ENCODE data around the gene AFF2.

The AFF2 gene

GRCh38 chrX:148500423-148501385 is at the start of gene AFF2:
TSS of gene AFF2 (plus strand) at chrX:148500617. CDS start at chrX:148501098, 481 bp downstream.
- DNase-seq: peak; percentile 64

DNA sequence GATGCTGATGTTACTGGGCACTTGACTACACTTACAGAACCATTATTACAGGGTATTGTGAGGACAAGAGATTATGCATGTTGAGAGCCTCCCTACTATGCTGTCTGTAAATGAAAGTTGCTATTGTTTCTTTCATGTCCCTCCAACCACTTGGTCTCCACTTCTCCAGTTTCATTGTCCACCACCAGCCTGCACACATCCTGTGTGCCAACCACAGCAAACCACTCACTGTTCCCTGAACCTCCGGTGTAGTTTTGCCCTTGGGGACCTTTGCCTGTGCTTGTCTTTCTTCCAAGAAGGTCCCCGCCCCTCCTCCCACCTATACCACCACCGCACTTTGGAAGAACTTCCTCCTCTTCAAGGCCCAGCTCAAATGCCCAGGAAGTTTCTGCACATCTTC is 43.1 kb upstream of the AFF2 start:
- no peak for DNase-seq

DNA sequence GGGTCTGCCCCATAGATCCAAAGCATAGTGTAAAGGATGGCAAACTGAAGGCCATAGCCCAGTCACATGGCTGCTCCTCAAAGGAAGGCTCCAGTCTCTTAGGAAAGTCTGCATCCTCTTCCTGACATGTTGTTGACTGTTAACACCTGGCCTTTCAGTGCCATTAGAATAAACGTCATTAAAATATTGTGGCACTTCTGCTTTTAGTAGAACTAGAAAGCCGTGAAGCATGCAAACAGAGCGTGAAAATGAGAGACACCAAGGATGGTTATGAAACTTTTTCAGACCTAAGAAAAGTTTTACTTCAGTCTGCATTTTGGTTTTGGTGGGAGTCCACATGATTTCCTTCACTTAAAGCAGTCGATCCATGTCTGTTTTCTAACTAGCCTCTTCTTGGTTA is 41.1 kb upstream of the AFF2 start:
- no peak for DNase-seq

DNA sequence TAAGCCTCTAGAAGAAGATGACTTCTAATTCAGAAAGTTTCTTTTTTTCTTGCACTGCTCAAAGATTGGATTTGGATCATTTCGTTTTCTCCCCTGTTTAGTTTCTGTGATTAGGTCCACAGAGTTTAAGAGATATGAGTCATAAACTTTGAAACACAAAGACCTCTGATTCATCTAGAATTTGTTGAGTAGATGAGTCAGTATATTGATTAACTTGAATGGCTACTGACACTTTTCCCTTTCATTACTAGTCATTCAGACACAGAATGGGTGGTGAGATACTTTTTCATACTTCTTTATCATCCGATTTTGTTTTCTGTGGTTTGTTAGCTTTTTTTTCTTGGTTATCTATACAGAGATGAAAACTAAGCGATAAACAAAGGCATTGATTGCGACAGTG is 34.1 kb upstream of the AFF2 start:
- no peak for DNase-seq

- no peak for DNase-seq
These were observed 30.1 kb upstream of the AFF2 start for GRCh38 chrX:148470324-148470723.

DNA sequence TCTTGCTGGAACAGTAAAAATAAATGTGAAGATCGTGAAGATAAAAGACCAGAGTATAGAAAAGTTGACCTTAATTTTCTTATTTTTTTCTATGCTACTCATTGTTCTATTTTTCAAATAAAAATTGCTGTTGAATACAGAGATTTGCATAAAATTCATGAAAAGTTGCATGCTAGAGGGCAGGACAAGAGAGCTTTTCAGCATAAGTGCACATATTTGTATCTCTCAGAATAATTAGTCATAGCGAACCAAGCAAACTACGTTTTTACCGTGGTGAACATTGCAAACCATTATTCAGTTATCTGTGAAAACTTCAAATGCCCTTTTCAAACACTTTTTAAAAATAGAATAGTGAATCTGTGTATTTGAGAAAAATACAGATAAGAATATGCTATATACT is 26.4 kb upstream of the AFF2 start:
- DNase-seq: no peak

DNA sequence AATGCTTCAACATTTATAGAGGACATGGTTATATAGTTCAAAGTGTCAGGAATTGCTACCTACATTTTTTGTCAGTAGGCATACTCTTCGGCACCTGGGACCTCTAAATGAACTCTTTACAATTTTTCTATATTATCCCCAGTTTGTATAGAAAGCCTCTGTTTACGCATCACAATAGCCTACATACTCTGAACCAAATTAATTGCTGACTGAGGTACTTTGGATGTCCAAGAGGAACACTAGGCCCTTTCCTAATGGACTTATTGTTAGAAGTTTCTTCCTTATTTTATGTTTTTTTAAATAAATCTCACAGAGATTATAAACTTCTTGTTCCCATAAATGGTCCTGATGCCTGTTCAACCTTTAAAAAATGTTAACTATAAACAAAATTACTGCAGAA is 8.4 kb upstream of the AFF2 start:
- no peak for DNase-seq

- DNase-seq: no peak
These were observed 5.2 kb upstream of the AFF2 start for GRCh38 chrX:148495176-148495575.

GRCh38 chrX:148498067-148498466 is 2.4 kb upstream of the AFF2 start:
- DNase-seq: no peak

DNA sequence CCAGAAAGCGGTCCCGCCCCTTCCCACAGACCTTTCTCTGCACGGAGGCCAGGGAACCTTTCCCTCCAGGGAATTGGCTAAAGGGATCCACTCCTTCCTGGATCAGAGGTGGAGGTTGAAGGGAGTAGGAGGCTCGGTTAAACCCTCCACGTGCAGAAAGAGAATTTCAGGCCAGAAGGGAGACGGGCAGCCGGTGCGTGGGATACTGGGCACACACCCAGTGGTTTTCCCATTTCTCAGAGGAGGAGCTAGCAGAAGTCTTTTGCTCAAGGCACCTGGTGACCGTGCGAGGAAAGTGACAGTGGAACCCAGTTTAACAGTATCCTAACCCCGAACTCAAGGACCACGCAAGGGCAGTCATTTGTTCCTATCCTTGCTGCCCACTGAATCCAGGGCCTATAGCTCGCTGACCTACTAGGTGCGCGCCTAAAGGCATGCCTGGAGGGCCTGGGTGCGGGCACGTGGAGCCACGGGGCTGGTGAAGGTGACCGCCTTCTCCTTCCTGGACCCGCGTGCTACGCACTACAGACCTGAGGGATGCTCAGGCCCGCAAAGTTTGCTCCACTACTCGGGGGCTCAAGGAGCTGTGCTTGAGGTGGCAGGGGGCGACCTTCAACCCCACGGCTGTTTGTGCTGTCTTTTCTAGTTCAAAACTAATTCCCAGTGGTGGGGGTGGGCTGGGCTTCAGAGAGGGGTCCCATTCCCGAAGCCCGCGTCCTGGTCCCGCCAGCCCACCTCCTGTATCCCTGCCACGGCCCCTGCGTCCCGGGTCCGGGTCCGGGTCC is 587 bp upstream of the AFF2 start:
- no peak for DNase-seq

DNA sequence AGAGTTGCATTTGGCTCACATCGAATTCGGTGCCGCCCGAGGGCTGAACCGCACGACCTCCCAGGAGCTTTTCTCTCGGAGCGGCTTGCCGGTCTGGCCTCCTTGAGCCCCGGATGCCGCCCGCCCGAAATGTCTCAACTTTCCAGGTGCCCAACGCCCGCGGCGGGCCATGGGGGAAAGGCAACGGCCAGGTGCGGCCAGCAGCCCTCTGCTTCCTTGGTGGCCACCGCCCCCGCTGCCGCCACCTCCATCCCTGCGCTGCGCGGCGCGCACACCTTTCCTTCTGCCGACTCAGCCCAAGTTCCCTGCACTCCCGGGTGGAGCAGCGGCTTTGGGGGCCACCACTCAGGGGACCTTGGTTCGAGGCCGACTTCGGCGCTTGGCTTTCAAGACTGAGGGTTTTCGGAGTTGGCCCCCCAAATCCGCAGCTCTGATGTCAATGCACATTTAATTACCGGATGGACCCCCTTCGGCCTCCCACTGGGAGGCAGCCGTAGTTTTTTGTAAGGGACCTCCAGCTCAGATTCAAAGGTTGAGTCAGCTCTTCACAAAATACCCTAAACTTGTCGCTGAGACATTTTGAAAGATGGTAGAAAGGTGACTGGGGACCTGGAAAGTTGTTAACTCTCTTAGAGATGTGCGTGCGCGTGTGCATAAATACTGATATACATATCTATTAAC is 1.1 kb downstream of the AFF2 start:
- no peak for DNase-seq

DNA sequence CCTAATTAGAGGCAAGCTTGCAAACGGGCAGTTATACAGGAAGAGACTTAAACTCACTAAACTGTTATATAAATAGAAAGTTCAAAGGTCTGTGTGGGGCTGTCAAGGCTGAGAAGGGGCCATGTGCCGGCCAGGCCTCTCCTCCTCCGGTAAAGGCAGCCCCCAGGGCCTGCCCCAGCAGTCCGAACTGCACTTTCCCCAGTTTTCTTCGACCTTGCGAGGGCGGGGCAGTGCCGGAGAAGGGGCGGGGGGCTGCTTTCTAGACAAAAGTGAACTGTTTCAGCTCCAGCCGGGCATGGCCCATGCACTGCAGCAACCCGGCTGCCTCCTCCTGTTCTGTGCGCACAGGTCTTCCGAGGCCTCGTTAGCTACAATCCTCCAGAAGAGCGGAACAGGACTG is 4.1 kb downstream of the AFF2 start:
- no peak for DNase-seq

GRCh38 chrX:148507418-148507817 is 7.0 kb downstream of the AFF2 start:
- DNase-seq: no peak

DNA sequence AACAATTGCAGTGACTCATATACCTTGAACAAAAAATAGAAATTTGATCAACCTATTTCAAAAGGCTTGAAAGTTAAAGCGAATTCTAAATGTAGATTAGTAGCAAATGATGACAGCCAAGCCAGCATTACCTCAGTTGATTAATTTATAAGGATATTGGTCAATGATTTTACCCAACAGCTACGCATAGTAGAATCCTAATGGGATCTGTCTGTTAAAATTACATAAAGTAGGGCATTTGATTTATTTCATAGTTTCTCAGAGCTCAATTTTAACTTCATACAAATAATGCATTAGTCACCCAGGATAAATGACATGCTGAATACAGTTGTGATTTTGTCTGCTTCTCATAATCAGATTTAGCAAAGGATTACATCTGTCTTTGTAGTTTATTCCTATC is 12.0 kb downstream of the AFF2 start:
- DNase-seq: no peak

GRCh38 chrX:148513661-148514060 is 13.2 kb downstream of the AFF2 start:
- DNase-seq: no peak

DNA sequence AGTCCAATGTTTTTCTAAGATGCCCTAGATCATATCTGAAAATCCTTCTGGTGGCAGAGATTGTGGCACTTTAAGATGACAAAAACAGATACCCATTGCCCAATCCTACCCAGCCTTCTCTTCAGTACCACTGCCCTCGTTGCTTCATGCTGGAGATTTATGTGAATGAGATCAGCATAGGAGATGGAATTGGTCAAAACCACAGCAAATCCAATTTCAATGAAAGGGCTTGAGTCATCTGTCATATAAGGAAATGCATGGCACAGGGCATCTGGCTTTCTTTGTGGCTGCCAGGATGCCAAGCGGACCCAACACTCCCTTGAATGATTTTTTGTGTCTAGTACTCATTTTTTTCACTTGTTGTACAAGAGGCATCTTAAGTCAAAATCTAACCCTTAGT is 16.8 kb downstream of the AFF2 start:
- no peak for DNase-seq

- DNase-seq: no peak
These were observed 21.6 kb downstream of the AFF2 start for GRCh38 chrX:148522006-148522405.

- no peak for DNase-seq
These were observed 23.1 kb downstream of the AFF2 start for GRCh38 chrX:148523303-148524080.

- DNase-seq: no peak
These were observed 30.2 kb downstream of the AFF2 start for GRCh38 chrX:148530464-148531077.

- no peak for DNase-seq
These were observed 33.9 kb downstream of the AFF2 start for GRCh38 chrX:148534291-148534690.

DNA sequence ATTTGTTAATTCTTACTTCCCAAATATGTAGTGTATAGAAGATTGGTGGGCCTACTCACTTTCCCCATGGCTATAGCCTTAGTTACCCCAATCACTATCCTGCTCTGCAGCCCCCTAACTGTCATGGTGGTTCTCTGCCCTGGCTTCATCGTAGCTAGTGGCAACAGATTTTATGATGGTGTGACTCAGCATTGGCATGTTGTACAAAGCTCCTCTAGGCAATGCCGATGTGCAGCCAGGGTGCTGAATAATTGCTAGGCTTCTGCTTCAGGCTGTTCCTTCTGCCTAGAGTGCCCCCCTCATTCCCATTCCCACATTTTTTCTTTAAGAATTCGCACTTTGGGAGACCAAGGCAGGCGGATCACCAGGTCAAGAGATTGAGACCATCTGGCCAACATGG is 35.2 kb downstream of the AFF2 start:
- no peak for DNase-seq

DNA sequence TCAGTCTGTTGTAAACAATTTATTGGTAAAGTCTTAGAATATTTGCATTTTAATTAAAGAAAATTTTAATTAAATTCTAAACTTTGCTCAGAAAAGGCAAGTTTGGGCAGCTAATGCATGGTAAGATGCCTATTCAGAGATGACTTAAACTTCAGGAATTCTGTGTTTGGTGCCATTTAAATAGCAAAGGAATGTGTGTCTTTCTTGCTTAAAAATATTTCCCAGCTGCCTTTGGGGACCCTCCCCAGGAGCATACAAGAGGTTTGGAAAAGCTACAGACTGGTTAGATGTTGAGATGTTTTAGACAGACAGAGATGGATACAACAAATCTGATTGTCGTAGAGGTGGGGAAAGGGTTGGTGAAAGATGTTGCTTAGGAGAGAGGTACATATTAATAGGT is 36.5 kb downstream of the AFF2 start:
- no peak for DNase-seq
